Esophagus muscularis mucosa (tissue), 4 donors: ENCODE data around the gene SELENOF.

Experiments used
- CTCF ChIP-seq, 3 experiments: fragments of 200-600 bp in 2 of 3; fragments of 450-650 bp in 1 of 3; sonication (generic) in 2 of 3; IDR thresholded peaks; one replicate each; pipeline ENCODE4 v1.5.1; 2017 to 2019; ENCODE audit warnings: antibody characterized with exemption in 3 of 3, mild to moderate bottlenecking in 2 of 3, moderate library complexity in 1 of 3
- EP300 ChIP-seq: sonication (generic); formaldehyde crosslinking; IDR thresholded peaks from one replicate; pipeline ENCODE4 v1.6.1; 2017; ENCODE audit warnings: antibody characterized with exemption
- POLR2A ChIP-seq: fragments of 450-650 bp; IDR thresholded peaks from one replicate; pipeline ENCODE4 v1.6.1; 2017; ENCODE audit warnings: antibody characterized with exemption, moderate library complexity, mild to moderate bottlenecking, low read depth

GRCh38 chr1:86829321-86829720, 84.6 kb downstream of the SELENOF start:
- TF ChIP-seq CTCF (IDR thresholded peaks at IDR 0.05) (no peak), POLR2A (no peak), EP300 (no peak)
